Esophagus (tissue), 2 donors: ENCODE data around the gene CLCN2. TPM values are rescaled to one million over a fixed set of nuclear protein-coding genes. Genes with fewer than 3 reads are reported as not detected.

Experiments
- H3K27ac ChIP-seq, 2 donors: one replicate each; pipeline ENCODE4 v1.5.1; 2013; ENCODE audit warnings: low read depth in 2 of 2, mild to moderate bottlenecking in 2 of 2, inconsistent platforms in 1 of 2, low read length in 1 of 2, moderate library complexity in 1 of 2
- H3K27me3 ChIP-seq, 2 donors: one replicate each; pipeline ENCODE4 v1.6.1; 2013; ENCODE audit warnings: low read length in 2 of 2, control low read depth in 1 of 2, mild to moderate bottlenecking in 1 of 2; ENCODE audit not compliant: insufficient read depth in 2 of 2, control insufficient read depth in 1 of 2
- H3K36me3 ChIP-seq, 2 donors: one replicate each; pipeline ENCODE4 v1.6.1; 2013; ENCODE audit warnings: low read length in 1 of 2; ENCODE audit not compliant: control insufficient read depth in 2 of 2, insufficient read depth in 2 of 2
- H3K4me1 ChIP-seq, 2 donors: one replicate each; pipeline ENCODE4 v1.6.1; 2013; ENCODE audit warnings: low read length in 1 of 2; ENCODE audit not compliant: control insufficient read depth in 2 of 2, insufficient read depth in 2 of 2
- H3K4me3 ChIP-seq, 2 donors: one replicate each; pipeline ENCODE4 v1.5.1; 2013; ENCODE audit warnings: low read length in 2 of 2, mild to moderate bottlenecking in 2 of 2, low read depth in 1 of 2, moderate library complexity in 1 of 2
- H3K9me3 ChIP-seq, 2 donors: one replicate each; pipeline ENCODE4 v1.6.1; 2013; ENCODE audit warnings: mild to moderate bottlenecking in 2 of 2, low read depth in 1 of 2, low read length in 1 of 2, moderate library complexity in 1 of 2; ENCODE audit not compliant: control insufficient read depth in 2 of 2, insufficient read depth in 1 of 2
- WGBS, 2 donors: extraction: QIAGEN DNeasy Blood & Tissue Kit; methylation state at CpG; one replicate each; pipeline ENCODE4 v1.1.7; 2013; 5-methylcytosine and 5-hydroxymethylcytosine counted together
- polyA plus RNA-seq, 2 donors: library from polyadenylated mRNA; stranded (reverse); fragments of 200-250 nt; gene quantifications; one replicate each; pipeline ENCODE4 v1.2.3, GENCODE V29; 2013
- donor health status: healthy with polysubstance abuse.
- donor health status: Bipolar disorder and iron deficiency.

Gene CLCN2
- polyA plus RNA-seq, 2 donors: 3.1 to 5.4 TPM

- Histone ChIP-seq H3K4me3 (peak overlapping the region; percentile 74 to 79), H3K27ac (peak overlapping the region; percentile 99), H3K4me1 (peaks cover 0 to 6% of the 10 kb centered on the region in 2 donors), H3K27me3 (no peaks in the 10 kb centered on the region), H3K36me3 (peaks cover 0 to 3% of the 10 kb centered on the region in 2 donors), H3K9me3 (no peaks in the 10 kb centered on the region)
- WGBS, 2 donors: 7 to 8% methylated on average over 24 of the region's 24 CpGs
These were observed 375 bp downstream of the CLCN2 start for GRCh38 chr3:184360929-184361531.

- H3K9me3 ChIP-seq: no peaks in the 10 kb centered on the region
- H3K36me3 ChIP-seq: peaks cover 0 to 4% of the 10 kb centered on the region in 2 donors
- H3K4me1 ChIP-seq: peaks cover 0 to 6% of the 10 kb centered on the region in 2 donors
- H3K27ac ChIP-seq: no peak overlapping the region
- 57 to 63% methylated on average over 11 to 12 of the region's 12 CpGs for WGBS, 2 donors
- peak overlapping the region; percentile 74 to 79 for H3K4me3 ChIP-seq
- H3K27me3 ChIP-seq: no peaks in the 10 kb centered on the region
These were observed 1.1 kb downstream of the CLCN2 start for GRCh38 chr3:184360070-184360928.

GRCh38 chr3:184359610-184360009 lies 1.8 kb downstream of the CLCN2 start:
- peaks cover 0 to 6% of the 10 kb centered on the region in 2 donors for H3K36me3 ChIP-seq
- no peak overlapping the region for H3K27ac ChIP-seq
- 60 to 65% methylated on average over 9 of the region's 9 CpGs for WGBS, 2 donors
- H3K9me3 ChIP-seq: no peaks in the 10 kb centered on the region
- H3K27me3 ChIP-seq: no peaks in the 10 kb centered on the region
- H3K4me3 ChIP-seq: no peak overlapping the region
- peaks cover 0 to 6% of the 10 kb centered on the region in 2 donors for H3K4me1 ChIP-seq

- peaks cover 0 to 6% of the 10 kb centered on the region in 2 donors for H3K4me1 ChIP-seq
- H3K9me3 ChIP-seq: no peaks in the 10 kb centered on the region
- peaks cover 0 to 6% of the 10 kb centered on the region in 2 donors for H3K36me3 ChIP-seq
- 78 to 83% methylated on average over 14 of the region's 14 CpGs for WGBS, 2 donors
- H3K4me3 ChIP-seq: no peak overlapping the region
- H3K27ac ChIP-seq: no peak overlapping the region
- H3K27me3 ChIP-seq: no peaks in the 10 kb centered on the region
These were observed 2.5 kb downstream of the CLCN2 start for GRCh38 chr3:184358921-184359350.

- no peak overlapping the region for H3K4me3 ChIP-seq
- WGBS, 2 donors: 91 to 93% methylated on average over 12 of the region's 12 CpGs
- peaks cover 0 to 9% of the 10 kb centered on the region in 2 donors for H3K36me3 ChIP-seq
- H3K27ac ChIP-seq: no peak overlapping the region
- H3K27me3 ChIP-seq: no peaks in the 10 kb centered on the region
- H3K9me3 ChIP-seq: no peaks in the 10 kb centered on the region
- H3K4me1 ChIP-seq: peaks cover 0 to 6% of the 10 kb centered on the region in 2 donors
These were observed 3.2 kb downstream of the CLCN2 start for GRCh38 chr3:184358124-184358767.

- WGBS, 2 donors: 93 to 94% methylated on average over 24 of the region's 24 CpGs
- Histone ChIP-seq H3K27me3 (no peaks in the 10 kb centered on the region), H3K4me3 (no peak overlapping the region), H3K27ac (no peak overlapping the region), H3K36me3 (peaks cover 0 to 9% of the 10 kb centered on the region in 2 donors), H3K4me1 (peaks cover 0 to 7% of the 10 kb centered on the region in 2 donors), H3K9me3 (no peaks in the 10 kb centered on the region)
These were observed 3.9 kb downstream of the CLCN2 start for GRCh38 chr3:184357248-184358123.

- Histone ChIP-seq H3K36me3 (peaks cover 0 to 9% of the 10 kb centered on the region in 2 donors), H3K27me3 (no peaks in the 10 kb centered on the region), H3K4me3 (no peak overlapping the region), H3K9me3 (no peaks in the 10 kb centered on the region), H3K27ac (no peak overlapping the region), H3K4me1 (peaks cover 2 to 9% of the 10 kb centered on the region in 2 donors)
- 83 to 86% methylated on average over 18 of the region's 18 CpGs for WGBS, 2 donors
These were observed 6.0 kb downstream of the CLCN2 start for GRCh38 chr3:184355261-184356040.

GRCh38 chr3:184354754-184355153 lies 6.7 kb downstream of the CLCN2 start:
- H3K27me3 ChIP-seq: no peaks in the 10 kb centered on the region
- no peak overlapping the region for H3K4me3 ChIP-seq
- no peaks in the 10 kb centered on the region for H3K9me3 ChIP-seq
- no peak overlapping the region for H3K27ac ChIP-seq
- peaks cover 0 to 9% of the 10 kb centered on the region in 2 donors for H3K36me3 ChIP-seq
- WGBS, 2 donors: 79 to 83% methylated on average over 8 of the region's 8 CpGs
- peaks cover 2 to 9% of the 10 kb centered on the region in 2 donors for H3K4me1 ChIP-seq
